ENCODE results near the gene PPP1R1C. TPM values are rescaled to one million over a fixed set of nuclear protein-coding genes. Genes with fewer than 3 reads are reported as not detected.

The PPP1R1C gene
- total RNA-seq, 4 donors from 2014 or later: 1.1 to 27.4 TPM; not detected in 2

DNA sequence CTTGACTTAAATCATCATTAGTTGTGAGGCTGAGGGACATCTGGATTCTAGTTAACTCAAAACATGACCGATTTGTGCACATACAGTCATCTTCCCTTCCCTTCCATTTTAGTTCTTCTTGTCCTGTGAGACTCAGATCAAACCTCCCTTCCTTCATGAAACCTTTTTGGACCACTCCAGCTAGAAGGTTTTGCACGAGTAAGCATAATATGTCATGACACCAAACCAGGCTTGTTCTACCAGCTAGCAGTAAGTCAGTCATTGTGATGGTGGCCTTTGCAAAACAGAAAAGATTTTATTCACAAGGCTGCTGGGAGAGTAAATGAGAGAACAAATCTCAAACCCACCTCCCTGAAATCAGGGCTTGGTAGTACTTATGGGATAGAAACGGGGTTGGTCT lies 14.3 kb downstream of the PPP1R1C start:
- Histone ChIP-seq H3K36me3 (no peaks in the 10 kb centered on the region), H3K27ac (no peak overlapping the region), H3K4me3 (no peak overlapping the region), H3K27me3 (no peaks in the 10 kb centered on the region), H3K9me3 (no peaks in the 10 kb centered on the region), H3K4me1 (no peaks in the 10 kb centered on the region)
- no peak for TF ChIP-seq POLR2A (IDR thresholded peaks at IDR 0.05)
- TF ChIP-seq, protein P1, sequence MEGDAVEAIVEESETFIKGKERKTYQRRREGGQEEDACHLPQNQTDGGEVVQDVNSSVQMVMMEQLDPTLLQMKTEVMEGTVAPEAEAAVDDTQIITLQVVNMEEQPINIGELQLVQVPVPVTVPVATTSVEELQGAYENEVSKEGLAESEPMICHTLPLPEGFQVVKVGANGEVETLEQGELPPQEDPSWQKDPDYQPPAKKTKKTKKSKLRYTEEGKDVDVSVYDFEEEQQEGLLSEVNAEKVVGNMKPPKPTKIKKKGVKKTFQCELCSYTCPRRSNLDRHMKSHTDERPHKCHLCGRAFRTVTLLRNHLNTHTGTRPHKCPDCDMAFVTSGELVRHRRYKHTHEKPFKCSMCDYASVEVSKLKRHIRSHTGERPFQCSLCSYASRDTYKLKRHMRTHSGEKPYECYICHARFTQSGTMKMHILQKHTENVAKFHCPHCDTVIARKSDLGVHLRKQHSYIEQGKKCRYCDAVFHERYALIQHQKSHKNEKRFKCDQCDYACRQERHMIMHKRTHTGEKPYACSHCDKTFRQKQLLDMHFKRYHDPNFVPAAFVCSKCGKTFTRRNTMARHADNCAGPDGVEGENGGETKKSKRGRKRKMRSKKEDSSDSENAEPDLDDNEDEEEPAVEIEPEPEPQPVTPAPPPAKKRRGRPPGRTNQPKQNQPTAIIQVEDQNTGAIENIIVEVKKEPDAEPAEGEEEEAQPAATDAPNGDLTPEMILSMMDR (IDR thresholded peaks at IDR 0.05): no peak
- DNase-seq: no peak
- intact Hi-C loops (cut with DNase I; ENCODE audit: low total_unique reads): no loop called here

DNA sequence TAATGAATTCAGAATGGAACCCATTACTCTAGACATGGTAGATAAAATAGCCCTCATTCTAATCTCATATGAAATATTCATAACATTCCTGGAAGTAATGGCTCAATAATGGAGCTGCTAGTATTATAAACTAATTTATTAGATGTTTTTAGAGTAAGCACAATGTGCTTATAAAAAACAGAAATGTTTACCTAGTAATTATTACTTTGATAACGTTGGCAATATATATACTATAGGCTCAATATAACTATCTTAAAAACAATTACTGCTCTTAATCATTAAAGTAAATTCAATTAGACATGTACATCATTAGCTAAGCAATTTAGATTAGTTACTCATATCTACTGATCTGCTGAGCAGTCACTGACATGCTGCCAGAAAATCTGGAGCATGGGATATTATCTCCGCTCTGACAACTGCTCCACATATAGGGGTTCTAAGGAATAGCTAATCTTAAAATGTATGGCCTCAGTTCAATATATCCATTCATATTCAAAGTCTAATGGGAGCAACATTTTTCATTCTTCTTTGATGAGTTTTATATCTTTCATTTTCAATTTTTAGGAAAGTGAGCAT lies 19.4 kb downstream of the PPP1R1C start:
- Histone ChIP-seq H3K27me3 (no peaks in the 10 kb centered on the region), H3K27ac (no peak overlapping the region), H3K9me3 (no peaks in the 10 kb centered on the region), H3K36me3 (no peaks in the 10 kb centered on the region), H3K4me1 (no peaks in the 10 kb centered on the region), H3K4me3 (no peak overlapping the region)
- TF ChIP-seq POLR2A (IDR thresholded peaks at IDR 0.05): no peak
- TF ChIP-seq, protein P1 (IDR thresholded peaks at IDR 0.05): no peak
- intact Hi-C loops (cut with DNase I; ENCODE audit: low total_unique reads): no loop called here
- DNase-seq: no peak

DNA sequence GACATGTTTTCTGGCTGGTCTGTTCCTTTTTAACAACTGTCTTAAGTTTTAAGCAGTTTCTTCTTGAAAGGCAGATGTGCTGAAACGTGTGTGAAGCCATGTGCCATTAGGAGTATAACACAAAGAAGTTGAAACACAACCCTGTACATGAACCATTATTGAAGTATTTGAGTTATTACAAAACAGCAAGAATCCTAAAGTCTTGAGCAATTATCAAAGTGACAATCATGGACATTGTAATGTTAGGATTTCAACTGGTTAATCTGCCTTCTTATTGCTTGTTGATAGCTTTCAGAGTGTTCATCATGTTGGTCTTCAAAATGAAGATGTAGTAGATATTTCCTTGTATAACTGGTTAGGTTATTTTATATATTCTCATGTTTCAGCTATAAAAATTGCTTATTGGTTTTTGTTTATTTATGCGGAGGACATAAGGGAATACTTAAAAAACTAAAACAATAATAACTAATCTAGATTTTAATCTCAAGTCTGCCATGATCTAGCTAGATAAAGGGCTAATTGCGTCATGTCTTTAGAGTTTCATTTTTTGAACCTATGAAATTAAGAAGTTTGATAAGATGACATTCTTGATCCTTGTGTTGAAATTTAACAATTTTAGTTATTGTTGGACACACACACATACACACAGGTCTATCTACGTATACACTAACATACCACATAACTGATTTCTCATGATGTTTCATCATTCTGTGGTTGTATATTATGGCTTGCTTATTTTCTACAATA lies 21.1 kb downstream of the PPP1R1C start:
- H3K9me3 ChIP-seq: no peaks in the 10 kb centered on the region
- H3K4me3 ChIP-seq: no peak overlapping the region
- TF ChIP-seq, protein P1 (IDR thresholded peaks at IDR 0.05): no peak
- no peak for TF ChIP-seq POLR2A (IDR thresholded peaks at IDR 0.05)
- H3K27ac ChIP-seq: no peak overlapping the region
- H3K36me3 ChIP-seq: no peaks in the 10 kb centered on the region
- intact Hi-C loops (cut with DNase I; ENCODE audit: low total_unique reads): no loop called here
- no peak for DNase-seq
- H3K27me3 ChIP-seq: no peaks in the 10 kb centered on the region
- H3K4me1 ChIP-seq: no peaks in the 10 kb centered on the region

DNA sequence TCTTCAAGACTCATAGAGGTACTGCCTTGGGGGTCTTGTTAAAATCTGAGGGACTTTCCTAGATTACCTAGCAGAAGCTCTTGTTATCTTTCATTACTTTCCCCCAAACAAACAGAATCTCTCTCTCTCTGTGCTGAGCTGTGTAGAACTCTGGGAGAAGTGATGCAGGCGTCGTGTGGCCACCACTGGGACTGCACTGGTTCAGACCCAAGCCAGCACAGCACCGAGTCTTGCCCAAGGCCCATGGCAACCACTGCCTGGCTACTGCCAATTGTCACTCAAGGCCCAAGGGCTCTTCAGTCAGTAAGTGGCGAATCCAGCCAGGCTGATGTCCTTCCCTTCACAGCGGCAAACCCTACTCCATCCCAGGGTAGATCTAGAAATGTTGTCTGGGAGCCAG lies 28.6 kb downstream of the PPP1R1C start:
- intact Hi-C loops (cut with DNase I; ENCODE audit: low total_unique reads): no loop called here
- no peaks in the 10 kb centered on the region for H3K27me3 ChIP-seq
- TF ChIP-seq POLR2A (IDR thresholded peaks at IDR 0.05): no peak
- TF ChIP-seq, protein P1 (IDR thresholded peaks at IDR 0.05): no peak
- H3K36me3 ChIP-seq: no peaks in the 10 kb centered on the region
- no peak overlapping the region for H3K27ac ChIP-seq
- peaks cover 0 to 4% of the 10 kb centered on the region in 2 donors for H3K9me3 ChIP-seq
- no peak overlapping the region for H3K4me3 ChIP-seq
- no peak for DNase-seq
- H3K4me1 ChIP-seq: no peaks in the 10 kb centered on the region

DNA sequence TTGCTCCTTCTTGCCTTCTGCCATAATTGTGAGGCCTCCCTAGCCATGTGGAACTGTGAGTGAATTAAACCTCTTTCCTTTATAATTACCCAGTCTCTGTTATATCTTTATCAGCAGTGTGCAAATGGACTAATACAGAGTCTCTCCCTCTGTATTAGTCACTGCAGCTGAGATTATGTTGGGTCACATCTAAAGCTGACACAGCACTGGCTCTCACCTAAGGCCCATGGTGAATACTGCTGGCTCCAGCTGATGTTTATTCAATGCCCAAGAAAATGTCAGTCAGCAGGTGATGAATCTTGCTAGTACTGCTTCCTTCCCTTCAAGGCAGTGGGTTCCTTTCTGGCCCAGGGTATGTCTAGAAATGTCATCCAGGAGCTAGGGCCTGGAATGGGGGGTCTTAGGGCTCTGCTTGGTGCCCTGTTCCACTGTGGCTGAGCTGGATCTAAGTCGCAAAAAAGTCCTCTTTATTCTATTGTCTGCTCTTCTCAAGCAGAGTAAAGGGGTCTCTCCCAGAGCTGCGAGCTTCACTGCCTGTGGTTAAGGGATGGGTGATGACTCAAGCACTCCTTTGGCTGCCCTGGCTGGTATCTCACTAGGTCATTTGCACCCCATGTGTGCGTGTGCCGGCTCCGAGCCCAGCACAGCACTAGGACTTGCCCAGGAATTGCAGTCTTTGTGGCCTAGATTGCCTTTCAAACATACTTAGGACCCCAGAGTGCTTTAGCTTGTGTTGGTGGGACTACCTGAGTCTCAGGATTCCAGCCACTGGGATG lies 29.9 kb downstream of the PPP1R1C start:
- Histone ChIP-seq H3K9me3 (peaks cover 0 to 4% of the 10 kb centered on the region in 2 donors), H3K27ac (no peak overlapping the region), H3K4me3 (no peak overlapping the region), H3K36me3 (no peaks in the 10 kb centered on the region), H3K4me1 (no peaks in the 10 kb centered on the region), H3K27me3 (no peaks in the 10 kb centered on the region)
- intact Hi-C loops (cut with DNase I; ENCODE audit: low total_unique reads): no loop called here
- TF ChIP-seq, protein P1 (IDR thresholded peaks at IDR 0.05): no peak
- TF ChIP-seq POLR2A (IDR thresholded peaks at IDR 0.05): no peak
- no peak for DNase-seq

All from uterus (tissue), 4 donors.